ENCODE results near the gene CADM2.
"Not testable (repeated sequence)": the region's sequence is repeated elsewhere in the genome, so short reads cannot be mapped to it uniquely, and the experiment has no call there.

The CADM2 gene

DNA sequence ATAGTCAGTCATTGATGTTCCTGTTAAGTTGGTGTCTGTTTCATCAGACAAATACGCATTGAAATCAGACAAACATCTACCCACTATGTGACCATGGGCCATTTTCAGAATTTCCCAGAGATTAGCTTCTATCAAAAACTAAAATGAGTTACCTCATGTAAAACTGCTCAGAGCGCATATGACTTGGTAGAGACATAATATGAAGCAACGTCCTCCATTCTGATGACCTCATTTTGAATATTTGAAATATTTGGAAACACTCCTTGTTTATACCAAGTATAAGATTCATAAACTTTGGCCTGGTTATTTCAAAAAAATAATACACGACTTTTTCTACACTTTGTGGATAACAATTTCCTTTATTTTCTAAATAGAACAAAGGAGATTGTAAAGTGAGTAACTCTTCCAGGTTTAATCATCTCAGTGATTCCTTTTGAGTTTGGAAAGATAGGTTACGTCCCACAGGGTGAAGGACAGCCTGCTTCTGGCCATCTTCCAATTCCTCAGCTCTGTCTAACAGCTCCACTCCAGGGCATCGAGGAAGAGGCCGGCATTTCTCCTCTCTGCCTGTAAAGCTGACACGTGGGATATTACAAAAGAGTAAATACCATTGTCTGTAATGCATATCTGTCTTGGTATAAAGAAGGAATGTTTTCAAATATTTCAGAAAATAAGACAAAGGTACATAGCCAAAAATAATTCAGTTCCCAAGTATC, 122.6 kb downstream of the CADM2 start:
- no peak for DNase-seq

- no peak for DNase-seq
Observed at GRCh38 chr3:85090495-85090894, 131.7 kb downstream of the CADM2 start.

DNA sequence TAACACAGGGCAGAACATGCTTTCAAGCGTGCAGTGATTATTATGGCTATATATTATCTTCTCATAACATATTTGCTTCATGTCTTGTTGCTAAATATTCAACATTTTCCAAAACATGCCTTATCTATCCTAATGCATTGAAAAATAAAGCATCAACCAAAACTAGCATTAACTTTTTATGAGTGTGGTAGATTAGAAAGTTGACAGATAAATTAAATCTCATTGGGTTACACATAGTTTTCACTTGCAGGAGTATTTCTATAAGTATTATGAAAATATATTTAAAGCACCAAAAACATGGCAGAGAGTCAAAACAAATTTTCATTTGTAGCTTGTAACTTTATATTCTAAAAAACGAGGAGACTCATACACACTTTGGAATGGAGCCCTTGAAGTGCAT, 141.5 kb downstream of the CADM2 start:
- no peak for DNase-seq

DNA sequence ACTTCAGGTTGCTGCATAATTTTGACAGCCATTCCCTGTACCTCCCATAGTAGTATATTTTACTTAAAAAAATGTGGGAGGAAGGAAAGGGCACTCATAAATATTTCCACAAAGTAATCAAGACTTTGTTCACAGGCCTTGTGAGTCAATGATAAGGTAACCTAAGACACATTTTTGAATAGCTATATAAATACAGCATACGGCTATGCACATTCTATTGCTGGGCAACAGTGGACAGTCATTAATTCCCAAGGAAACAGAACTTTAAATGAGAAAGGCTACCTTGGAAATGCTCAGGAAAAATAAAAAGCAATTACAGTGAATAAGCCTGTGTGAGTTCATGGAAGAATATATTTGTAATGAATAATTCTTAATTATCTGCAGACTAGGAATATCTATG, 144.0 kb downstream of the CADM2 start:
- DNase-seq, result no peak

- DNase-seq, result no peak
Observed at GRCh38 chr3:85110393-85110792, 151.6 kb downstream of the CADM2 start.

DNA sequence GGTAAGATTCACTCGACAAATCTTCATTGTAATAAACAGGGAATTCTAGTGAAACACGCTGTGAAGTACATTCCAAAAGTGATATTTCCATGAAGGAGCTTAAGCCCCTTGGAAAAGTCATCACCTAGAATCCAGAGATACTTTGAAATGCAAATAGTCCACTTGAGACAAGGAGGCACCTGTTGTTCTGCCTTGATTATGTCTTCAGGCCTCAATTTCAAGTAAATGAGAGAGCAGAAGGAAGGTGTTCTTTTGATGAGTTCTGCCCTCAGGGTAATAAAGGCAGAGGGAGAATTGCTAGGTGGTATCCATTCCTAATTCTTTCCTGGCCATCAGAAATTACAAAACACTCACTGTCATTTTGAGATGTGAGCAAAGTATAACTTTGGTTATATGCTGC, 162.1 kb downstream of the CADM2 start:
- no peak for DNase-seq

- DNase-seq, result peak in 1 of 2 experiments; percentile 15
Observed at GRCh38 chr3:85132864-85133263, 174.1 kb downstream of the CADM2 start.

DNA sequence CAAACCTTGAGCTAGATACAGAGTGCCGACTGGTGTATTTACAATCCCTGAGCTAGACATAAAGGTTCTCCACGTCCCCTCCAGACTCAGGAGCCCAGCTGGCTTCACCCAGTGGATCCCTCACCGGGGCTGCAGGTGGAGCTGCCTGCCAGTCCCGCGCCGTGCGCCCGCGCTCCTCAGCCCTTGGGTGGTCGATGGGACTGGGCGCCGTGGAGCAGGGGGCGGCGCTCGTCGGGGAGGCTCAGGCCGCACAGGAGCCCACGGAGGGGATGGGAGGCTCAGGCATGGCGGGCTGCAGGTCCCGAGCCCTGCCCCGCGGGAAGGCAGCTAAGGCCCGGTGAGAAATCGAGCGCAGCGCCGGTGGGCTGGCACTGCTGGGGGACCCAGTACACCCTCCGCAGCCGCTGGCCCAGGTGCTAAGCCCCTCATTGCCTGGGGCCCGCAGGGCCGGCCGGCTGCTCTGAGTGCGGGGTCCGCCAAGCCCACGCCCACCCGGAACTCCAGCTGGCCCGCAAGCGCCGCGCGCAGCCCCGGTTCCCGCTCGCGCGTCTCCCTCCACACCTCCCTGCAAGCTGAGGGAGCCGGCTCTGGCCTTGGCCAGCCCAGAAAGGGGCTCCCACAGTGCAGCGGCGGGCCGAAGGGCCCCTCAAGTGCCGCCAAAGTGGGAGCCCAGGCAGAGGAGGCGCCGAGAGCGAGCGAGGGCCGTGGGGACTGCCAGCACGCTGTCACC, 175.1 kb downstream of the CADM2 start:
- DNase-seq, result not testable (repeated sequence)

DNA sequence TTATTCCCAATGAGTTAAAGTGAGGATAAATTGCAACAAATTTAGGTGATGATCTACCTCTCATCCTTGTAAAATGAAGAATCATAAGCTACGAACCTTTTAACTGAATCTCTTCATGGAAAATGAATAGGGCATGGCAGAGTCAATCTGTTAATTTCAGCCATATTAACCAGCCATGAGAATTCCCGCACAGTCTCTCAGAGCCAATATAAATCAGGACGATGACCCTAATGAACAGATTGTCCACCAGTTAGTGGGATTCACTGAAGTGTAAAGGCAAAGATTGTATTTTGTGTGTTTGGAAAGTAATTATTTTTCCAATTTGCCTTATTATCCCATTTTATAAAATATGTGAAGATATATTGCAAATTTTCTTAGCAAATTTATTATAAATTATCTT, 183.8 kb downstream of the CADM2 start:
- DNase-seq, result no peak

- DNase-seq, result peak; percentile 81 to 82
Observed at GRCh38 chr3:85148036-85148435, 189.2 kb downstream of the CADM2 start.

DNA sequence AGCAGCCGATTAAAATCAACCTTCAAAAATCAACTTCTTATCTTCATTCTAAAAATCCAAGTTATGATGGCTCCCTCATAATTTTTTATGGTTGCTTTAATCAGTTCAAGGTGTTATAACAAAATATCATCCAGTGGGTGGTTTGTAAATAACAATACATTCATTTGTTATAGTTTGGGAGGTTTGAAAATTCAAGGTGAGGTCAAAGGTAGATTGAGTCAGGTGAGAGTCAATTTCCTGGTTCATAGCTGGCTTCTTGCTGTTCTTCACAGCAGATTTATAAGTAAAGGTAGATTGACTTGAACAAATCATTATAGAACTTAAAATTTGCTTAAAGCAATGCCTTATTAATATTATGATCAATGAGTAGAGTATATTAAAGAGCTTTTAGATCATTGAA, 192.8 kb downstream of the CADM2 start:
- no peak for DNase-seq

DNA sequence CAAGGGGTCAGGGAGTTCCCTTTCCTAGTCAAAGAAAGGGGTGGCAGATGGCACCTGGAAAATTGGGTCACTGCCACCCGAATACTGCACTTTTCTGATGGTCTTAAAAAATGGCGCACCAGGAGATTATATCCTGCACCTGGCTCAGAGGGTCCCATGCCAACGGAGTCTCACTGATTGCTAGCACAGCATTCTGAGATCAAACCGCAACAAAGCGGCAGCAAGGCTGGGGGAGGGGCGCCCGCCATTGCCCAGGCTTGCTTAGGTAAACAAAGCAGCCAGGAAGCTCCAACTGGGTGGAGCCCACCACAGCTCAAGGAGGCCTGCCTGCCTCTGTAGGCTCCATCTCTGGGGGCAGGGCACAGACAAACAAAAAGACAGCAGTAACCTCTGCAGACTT, 194.5 kb downstream of the CADM2 start:
- DNase-seq, result not testable (repeated sequence)

DNA sequence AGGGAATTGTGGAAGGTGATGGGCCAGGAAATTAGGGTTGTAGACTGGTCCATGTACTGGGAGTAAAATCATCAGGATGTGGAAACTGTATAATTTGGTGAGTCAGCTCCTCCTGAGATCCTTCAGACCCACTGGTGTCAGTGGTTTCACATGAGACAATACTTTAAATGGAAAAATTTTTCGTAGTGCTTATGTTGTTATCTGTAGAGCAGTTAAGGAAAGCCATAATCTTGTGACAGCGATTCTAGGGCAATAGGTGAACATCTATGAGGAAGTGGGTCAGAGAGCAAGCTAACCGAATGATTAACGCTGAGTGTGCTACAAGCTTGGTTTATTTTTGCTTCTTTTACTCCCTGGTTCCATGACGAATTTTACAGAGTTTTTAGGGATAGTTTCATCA, 200.6 kb downstream of the CADM2 start:
- DNase-seq, result no peak

DNA sequence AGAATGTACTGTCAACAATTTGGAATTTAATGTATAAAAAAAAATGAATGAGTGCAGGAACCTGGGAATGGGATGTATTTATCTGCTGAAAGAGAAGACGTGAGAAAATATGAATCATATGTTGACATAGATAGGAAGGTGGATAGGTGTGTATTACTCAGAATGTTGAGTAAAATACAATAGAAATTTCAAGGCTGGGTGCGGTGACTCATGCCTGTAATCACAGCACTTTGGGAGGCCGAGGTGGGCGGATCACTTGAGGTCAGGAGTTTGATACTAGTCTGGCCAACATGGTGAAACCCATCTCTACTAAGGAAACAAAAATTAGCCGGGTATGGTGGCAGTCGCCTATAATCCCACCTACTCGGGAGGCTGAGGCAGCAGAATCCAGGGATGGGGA, 202.8 kb downstream of the CADM2 start:
- no peak for DNase-seq

DNA sequence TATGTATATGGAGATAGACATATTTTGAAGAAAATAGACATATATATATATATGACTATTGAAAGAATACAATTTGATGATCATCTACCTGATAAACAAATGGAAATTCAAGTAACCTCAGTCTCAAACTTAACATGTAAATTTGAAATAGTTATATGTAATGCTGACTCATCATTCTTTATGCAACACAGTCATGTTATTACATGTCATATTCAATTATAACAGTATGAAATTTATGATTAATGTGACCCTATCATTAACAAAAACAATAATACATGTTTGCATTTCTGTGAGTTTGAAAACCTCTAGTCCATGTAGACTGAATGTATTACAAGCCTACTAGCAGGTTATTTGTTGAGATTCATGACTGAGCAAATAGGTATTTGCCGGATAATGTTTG, 204.1 kb downstream of the CADM2 start:
- no peak for DNase-seq

DNA sequence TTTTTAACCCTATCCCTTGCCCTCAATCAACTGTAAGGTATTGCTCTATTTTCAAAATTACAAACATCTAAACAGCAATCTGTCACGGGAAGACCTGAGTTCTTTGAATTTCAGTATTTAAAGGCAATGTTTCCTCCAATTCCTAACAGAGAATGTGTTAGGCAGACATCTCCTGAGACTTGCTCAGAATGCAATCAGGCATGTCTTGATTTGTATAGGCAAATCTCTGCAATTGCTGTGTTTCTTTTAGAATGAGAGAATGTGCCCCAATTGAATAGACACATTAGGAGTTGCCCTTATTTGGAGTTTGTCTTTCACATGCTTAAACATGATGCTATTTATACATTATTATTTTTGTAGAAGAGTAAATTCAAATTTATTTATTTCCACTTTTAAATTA, 205.6 kb downstream of the CADM2 start:
- DNase-seq, result no peak

DNA sequence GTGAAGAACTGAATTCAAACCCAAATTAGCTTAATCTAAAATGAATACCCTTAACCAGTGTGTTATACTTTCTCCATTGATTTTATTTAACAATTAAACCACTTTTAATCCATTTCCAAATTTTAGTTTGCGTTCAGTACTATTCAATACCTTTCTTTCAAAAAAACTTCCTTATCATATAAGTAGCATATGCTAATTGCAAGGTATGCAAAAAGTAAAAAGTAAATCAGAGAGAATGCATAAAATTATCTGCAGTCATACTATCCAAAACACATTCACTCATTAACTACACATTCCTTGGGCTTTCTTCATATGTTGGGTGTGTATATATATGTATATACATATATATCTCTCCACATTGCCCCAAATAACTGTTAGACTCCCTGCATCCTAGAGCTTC, 208.8 kb downstream of the CADM2 start:
- DNase-seq, result no peak

DNA sequence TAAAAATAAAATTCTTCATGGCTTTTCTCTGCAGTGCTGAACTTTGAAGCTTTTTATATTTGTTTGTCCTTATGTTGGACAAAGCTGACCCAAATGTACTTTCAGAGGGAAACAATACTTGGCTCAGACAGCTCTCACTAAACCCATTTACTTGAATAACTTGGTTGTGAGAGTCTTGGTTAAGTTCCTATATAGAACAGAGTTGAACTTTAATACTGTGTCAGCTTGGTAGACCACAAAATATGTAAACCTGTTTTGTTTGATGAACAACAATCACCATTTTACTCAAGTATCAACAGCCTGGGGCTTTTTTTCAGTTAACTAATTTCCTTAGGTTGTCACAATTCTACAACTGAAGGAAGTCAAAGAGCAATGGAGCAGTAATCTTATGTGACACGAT, 211.9 kb downstream of the CADM2 start:
- DNase-seq, result no peak

DNA sequence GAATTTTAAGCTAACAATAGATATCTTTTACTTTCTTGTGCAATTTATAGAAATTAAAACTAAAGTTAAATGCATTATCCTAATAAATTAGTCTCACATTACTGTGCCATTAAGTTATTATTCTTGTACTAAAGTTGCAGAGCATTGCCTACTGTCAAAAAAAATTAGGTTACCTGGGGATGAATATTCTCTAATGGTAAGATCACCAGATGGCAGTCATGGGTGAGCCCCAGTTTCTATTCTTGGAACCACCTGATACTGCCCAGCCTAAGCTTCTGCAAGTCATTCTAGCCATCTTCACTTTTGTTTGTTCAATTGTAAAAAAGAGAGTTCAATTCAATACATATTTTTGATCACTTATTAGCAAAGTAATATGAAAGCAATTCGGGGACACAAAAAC, 213.2 kb downstream of the CADM2 start:
- no peak for DNase-seq

- DNase-seq, result no peak
Observed at GRCh38 chr3:85176799-85177198, 218.0 kb downstream of the CADM2 start.

DNA sequence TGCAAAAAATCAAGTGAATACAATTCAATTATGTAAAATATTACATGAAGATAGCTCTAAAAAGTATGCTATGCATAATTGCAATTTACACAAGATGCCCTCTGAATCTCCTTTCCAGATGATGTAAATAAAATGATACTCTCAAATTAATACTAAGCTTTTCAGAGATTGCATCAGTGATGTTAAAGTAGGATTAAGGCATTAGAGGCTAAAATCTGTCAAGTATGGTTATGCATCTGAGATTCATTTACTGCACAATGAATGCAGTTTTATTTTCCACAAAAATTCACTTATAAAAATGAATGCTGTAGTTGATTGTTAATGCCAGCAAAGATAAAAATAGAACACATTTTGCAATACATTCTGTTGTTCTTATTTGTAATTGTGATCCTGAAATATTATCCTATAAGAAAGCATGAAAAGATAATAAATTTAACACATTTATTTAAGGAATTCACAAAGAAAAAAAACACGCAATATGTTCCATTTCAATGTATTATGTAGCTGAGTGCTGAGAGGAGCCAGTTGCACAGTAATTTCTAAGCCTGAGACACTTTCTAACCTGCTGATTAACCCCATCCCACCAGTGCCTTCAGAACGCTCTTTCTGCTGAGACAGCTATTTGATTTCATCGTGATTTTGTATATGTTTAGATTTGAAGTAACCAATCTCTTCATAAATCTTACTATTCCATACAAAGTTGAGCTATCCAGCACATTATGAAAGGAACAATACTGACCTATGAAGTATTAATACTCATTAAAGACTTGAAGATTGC, 224.4 kb downstream of the CADM2 start:
- DNase-seq, result no peak

DNA sequence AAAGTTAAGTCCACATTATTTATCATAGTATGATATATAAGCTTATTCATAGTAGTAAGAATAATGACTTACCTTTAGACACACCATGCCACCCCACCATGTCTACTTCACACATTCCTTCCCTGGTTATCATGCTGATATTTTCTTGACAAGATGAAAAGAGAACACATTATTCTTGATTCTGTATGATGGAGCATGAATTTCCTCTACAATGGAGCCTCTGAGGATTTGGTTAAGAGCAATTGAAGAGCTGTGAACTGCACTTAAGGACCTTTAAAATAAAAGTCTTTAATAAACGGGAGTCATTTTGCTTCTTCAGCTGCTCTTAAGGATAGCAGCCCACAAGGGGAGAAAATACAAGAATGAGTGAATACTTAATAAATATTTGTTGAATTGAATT, 226.7 kb downstream of the CADM2 start:
- no peak for DNase-seq

DNA sequence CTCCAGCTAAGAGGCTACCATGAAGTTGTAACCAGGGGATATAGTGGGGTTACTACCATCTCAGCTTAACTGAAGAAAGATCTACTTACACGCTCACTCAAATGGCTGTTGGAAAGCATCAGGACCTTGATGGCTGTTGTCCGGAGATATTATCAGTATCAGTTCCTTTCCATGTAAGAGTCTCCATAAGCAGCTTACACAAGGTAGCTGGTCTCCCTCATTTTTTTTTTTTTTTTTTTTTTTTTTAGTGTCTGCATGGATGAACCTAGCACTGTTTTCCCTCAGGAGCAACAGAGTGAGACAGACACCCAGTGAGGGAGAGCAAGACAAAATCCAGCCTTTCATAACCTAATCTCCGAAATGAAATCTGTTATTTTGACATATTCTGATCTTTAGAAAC, 230.9 kb downstream of the CADM2 start:
- DNase-seq, result no peak

- DNase-seq, result no peak
Observed at GRCh38 chr3:85193565-85193964, 234.8 kb downstream of the CADM2 start.

Measured in Kasumi-1 (cell line).